ENCODE measurements around the gene RIMS3.

The RIMS3 gene

DNA sequence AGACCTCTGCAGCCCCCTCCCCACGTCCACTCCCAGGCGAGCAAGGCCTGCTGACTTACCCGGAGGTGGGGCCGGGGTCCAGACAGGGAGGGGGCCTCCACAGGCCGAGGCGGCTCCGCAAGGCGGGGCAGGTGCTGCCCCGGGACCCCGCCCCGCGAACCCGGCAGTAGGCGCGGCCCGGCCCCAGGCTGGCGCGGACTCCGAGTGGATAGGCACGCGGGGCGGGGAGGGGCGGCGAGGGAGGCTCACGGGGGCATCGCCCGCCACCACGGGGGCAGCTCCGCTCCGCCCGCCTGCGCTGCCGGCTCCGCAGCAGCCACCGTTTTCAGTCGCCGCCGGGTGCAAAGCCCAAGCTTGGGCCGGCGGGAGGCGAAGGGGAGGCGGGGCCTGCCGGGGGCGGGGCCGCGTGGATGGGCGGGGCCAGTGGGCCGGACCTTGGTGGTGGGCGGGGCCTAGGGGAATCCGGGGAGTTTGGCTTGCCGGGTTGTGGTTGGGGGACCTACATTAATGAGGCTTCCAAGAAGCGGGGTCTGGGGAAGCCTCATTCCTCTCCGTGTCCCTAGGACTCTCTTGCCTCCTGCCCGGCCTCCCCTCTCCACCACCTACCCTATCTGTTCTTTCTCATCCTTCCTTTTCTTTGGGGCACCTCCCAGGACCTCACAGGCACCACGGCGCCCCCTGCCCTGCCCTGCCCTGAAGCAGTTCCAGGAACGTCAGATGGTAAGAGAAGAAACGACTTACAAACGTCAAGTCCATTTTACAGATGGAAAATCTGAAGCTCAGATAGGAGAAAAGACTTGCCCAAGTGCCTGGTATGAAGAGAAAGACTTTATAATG lies at the start of gene RIMS3:
Gene RIMS3, minus strand, starts transcription at position 348 of the 837 bp plus-strand sequence. CDS start 23,757 bp downstream, outside the sequence.
- TF ChIP-seq, protein P1, sequence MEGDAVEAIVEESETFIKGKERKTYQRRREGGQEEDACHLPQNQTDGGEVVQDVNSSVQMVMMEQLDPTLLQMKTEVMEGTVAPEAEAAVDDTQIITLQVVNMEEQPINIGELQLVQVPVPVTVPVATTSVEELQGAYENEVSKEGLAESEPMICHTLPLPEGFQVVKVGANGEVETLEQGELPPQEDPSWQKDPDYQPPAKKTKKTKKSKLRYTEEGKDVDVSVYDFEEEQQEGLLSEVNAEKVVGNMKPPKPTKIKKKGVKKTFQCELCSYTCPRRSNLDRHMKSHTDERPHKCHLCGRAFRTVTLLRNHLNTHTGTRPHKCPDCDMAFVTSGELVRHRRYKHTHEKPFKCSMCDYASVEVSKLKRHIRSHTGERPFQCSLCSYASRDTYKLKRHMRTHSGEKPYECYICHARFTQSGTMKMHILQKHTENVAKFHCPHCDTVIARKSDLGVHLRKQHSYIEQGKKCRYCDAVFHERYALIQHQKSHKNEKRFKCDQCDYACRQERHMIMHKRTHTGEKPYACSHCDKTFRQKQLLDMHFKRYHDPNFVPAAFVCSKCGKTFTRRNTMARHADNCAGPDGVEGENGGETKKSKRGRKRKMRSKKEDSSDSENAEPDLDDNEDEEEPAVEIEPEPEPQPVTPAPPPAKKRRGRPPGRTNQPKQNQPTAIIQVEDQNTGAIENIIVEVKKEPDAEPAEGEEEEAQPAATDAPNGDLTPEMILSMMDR (conservative IDR thresholded peaks at IDR 0.05; ENCODE audit: low read length), result no peak
- DNase-seq (ENCODE audit: low read depth), result peak; percentile 18
- H3K4me3 ChIP-seq (ENCODE audit: low read length), result peak within 1 kb of the TSS; percentile 47

DNA sequence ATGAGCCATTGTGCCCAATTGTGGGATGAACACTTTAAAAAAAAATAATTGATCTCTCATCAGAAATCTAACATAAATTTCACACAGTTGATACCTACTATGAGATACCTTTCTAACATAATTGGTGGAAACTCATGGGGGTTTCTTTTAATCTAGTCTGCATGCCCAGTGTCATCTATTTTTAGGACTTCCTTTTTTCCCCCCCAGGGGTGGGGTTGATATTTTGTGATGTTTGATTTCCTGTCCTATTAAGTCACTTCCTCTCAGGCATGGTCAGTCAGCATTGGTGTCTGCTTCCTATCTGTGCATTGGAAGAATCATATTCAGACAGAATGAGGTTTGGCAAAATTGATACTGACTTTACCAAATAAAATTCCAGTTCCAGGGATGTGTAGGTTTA lies 47.5 kb upstream of the RIMS3 start:
- no peak overlapping the region for H3K4me3 ChIP-seq (ENCODE audit: low read length)
- no peak for DNase-seq (ENCODE audit: low read depth)
- TF ChIP-seq, protein P1 (conservative IDR thresholded peaks at IDR 0.05; ENCODE audit: low read length), result no peak

DNA sequence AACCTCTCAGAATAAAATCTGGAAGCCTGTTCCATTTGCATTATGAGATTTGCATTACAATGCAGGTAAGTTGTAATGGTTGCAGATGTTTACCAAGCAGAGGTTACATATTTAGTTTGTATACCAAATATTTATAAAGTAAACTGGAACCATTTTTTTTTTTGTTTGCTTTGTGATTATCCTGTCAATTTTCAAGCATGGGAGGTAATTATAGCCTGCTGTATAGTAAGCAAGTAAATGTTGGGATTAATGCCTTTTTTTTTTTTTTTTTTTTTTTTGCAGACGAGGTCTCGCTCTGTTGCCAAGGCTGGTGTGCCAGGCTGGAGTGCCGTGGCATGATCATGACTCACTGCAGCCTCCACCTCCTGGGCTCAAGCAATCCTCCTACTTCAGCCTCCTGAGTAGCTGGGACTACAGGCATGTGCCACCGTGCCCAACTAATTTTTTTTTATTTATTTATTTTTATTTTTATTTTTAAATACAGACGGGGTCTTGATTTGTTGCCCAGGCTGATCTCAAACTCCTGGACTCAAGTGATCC lies 47.0 kb upstream of the RIMS3 start:
- no peak overlapping the region for H3K4me3 ChIP-seq (ENCODE audit: low read length)
- TF ChIP-seq, protein P1 (conservative IDR thresholded peaks at IDR 0.05; ENCODE audit: low read length), result no peak
- no peak for DNase-seq (ENCODE audit: low read depth)

DNA sequence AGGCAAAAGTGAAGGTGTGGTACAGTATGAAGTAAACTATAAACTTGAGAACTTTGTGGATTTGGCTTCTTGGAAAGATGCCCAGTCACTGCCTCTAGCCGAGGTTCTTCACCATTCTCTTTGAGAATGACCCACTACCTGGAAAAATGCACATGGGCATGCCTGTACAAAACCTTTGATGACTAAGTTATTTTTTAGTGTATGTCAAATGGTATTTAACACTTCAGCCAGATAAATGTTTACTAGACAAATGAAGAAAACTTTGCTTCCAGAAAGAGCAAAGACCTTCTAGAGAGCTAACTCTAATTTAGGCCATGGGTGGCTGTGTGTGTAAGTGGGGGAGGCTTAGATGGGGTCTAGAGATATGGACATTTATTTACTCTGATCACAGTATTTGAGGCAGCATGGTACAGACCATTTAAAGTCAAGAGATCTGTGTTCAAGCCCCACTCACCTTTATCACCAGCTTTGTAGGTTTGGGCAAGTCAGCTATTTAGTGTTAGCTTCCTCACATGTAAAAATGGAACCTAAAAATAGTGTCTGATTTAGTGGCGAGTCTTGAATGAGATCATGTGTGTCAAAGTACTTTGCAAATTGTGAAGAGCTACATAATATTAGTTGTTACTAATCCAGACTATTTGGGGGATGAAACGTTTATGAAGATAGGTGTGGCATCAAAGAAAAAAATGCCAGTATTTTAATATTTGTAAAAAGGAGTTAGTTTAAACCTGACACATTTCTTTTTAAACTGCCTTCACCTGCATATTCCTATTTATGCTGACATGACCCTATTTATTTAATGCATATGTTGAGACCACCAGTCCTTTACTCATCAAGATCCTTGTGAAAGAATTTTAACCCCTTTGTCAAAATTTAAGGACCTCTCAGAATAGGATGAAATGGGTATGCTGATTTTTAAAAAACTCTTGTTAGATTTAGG lies 46.3 kb upstream of the RIMS3 start:
- TF ChIP-seq, protein P1 (conservative IDR thresholded peaks at IDR 0.05; ENCODE audit: low read length), result no peak
- peak overlapping the region; percentile 3; the same call in 1 of the 2 replicates for H3K4me3 ChIP-seq (ENCODE audit: low read length)
- peak; percentile 53 for DNase-seq (ENCODE audit: low read depth)

DNA sequence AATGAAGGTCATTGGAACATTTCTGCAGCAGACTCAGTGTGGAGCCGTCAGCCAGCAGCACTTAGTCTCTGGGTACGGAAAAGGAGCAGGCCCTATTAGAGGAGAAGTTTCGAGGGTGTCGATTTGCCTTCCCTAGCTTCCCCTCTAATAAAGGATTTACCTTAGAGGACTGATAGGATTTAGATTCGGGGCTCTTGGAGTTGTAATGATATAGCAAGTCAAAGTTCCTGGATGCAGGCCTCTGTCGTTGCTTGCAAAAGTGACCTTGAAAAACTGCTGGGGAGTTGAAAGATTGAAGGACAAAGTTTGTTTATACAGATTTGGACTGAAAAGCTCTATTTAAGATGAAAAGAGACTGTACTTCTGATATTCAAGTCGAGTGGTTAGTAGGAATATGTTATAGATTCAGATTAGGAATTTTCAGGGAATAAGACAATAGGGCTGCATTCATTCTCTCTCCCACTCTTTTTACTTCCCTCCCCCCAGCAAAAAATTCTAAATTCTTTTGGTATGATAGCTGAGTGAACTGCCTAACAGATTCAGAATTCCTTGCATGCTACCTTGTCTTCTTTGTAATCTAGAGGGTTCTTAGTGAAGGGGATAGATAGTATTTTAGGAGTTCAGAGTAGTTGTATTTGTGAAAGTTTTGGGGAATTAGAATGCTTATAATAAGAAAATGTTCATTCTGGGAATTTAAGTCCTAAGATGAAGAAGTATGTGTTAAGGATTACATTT lies 45.3 kb upstream of the RIMS3 start:
- H3K4me3 ChIP-seq (ENCODE audit: low read length), result peak overlapping the region; percentile 21
- TF ChIP-seq, protein P1 (conservative IDR thresholded peaks at IDR 0.05; ENCODE audit: low read length), result no peak
- DNase-seq (ENCODE audit: low read depth), result no peak

DNA sequence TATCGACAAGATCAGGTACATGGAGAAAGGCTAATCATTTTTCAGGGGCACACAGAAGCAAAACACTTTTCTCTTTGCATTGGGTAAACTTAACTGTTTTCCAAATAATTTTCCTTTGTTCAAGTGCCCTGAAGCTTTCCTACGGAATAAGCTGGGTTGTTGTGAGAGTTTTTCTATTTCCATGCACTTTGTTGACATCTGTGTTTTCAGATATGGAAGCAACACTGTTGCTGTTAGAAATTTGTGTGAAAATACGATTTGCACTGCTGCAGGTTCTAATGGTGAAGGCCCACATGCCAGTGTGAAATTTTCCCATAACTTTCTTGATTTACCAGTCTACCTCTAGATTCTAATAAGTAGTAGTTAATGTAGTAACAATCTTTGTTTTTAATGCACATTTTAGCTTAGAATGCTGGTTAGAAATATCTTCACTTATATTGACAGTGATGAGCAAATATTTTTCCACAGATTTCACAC lies 44.4 kb upstream of the RIMS3 start:
- no peak for DNase-seq (ENCODE audit: low read depth)
- TF ChIP-seq, protein P1 (conservative IDR thresholded peaks at IDR 0.05; ENCODE audit: low read length), result no peak
- peak overlapping the region; percentile 74 for H3K4me3 ChIP-seq (ENCODE audit: low read length)
